GM12878 (cell line): ENCODE measurements around the gene TADA1. TPM values are rescaled to one million over a fixed set of nuclear protein-coding genes. Genes with fewer than 3 reads are reported as not detected.
A peak's percentile ranks its signal among the peaks of the same experiment; 100 is the strongest.

ENCODE experiments used
- ATAC-seq: fragments of 200-7000 bp; cut with Tn5 transposase; 3 replicates; pipeline ENCODE4 v1.9.1; 2020; ENCODE audit warnings: mild to moderate bottlenecking, moderate library complexity
- BruUV-seq: library from RNA; stranded (reverse); fragments of 400-500 nt; replicated peaks from 2 replicates; lab custom pipeline; 2021; lab: Mats Ljungman, UMichigan
- CTCF ChIA-PET: fragments of 300-600 bp; sonication (Branson Sonifier 250); formaldehyde crosslinking; extraction: SDS; loops from one replicate; lab custom pipeline; 2021; ENCODE audit warnings: inconsistent platforms; lab: Yijun Ruan, JAX
- POLR2A ChIA-PET: fragments of 350-600 bp; formaldehyde crosslinking; extraction: SDS; loops from one replicate; lab custom pipeline; 2021; ENCODE audit warnings: inconsistent platforms; lab: Charles Lee
- RAD21 ChIA-PET: fragments of 300-600 bp; sonication (Branson Sonifier 250); formaldehyde crosslinking; loops from one replicate; lab custom pipeline; 2023; ENCODE audit warnings: antibody characterized with exemption; ENCODE audit not compliant: unreplicated experiment; lab: Charles Lee
- SMC1A ChIA-PET: fragments of 300-600 bp; sonication (Branson Sonifier 250); formaldehyde crosslinking; loops from one replicate; lab custom pipeline; 2023; ENCODE audit not compliant: unreplicated experiment, uncharacterized antibody; lab: Charles Lee
- DNase-seq: peaks from one replicate; pipeline ENCODE4 v3.0.0-alpha.2; 2011; ENCODE audit warnings: low read depth, low spot score
- FAIRE-seq: peaks from 3 replicates; lab custom pipeline; 2011; peaks lifted over from hg19 to GRCh38; lab: Jason Lieb, UNC
- H2AFZ ChIP-seq: 2 replicates; pipeline ENCODE4 v1.6.0; 2011; ENCODE audit warnings: low read depth, low read length, control low read depth; ENCODE audit not compliant: control insufficient read depth
- H3K27ac ChIP-seq: 2 replicates; pipeline ENCODE4 v1.5.1; 2011; ENCODE audit warnings: control low read depth; ENCODE audit not compliant: control insufficient read depth, insufficient read depth
- H3K27me3 ChIP-seq, 2 experiments: replicated peaks in 1 of 2; 2 replicates each; pipeline versions ENCODE4 v1.6.0 to v1.6.1; 2011; ENCODE audit warnings: low read length in 1 of 2; ENCODE audit not compliant: control insufficient read depth in 2 of 2, insufficient read depth in 2 of 2
- H3K36me3 ChIP-seq, 2 experiments: 2 replicates each; pipeline ENCODE4 v1.5.1; 2011; ENCODE audit warnings: low read length in 1 of 2; ENCODE audit not compliant: control insufficient read depth in 2 of 2, insufficient read depth in 2 of 2
- H3K4me1 ChIP-seq: 2 replicates; pipeline ENCODE4 v1.6.1; 2011; ENCODE audit warnings: mild to moderate bottlenecking, low read length, moderate library complexity, mixed read lengths; ENCODE audit not compliant: control insufficient read depth, insufficient read depth
- H3K4me2 ChIP-seq: 2 replicates; pipeline ENCODE4 v1.6.0; 2011; ENCODE audit warnings: control low read depth; ENCODE audit not compliant: control insufficient read depth, insufficient read depth
- H3K4me3 ChIP-seq: fragments of 200-600 bp; sonication (generic); 2 replicates; pipeline ENCODE4 v1.5.1; 2016
- H3K79me2 ChIP-seq: 2 replicates; pipeline ENCODE4 v1.6.0; 2011; ENCODE audit warnings: low read length; ENCODE audit not compliant: control insufficient read depth, insufficient read depth
- H3K9ac ChIP-seq: 2 replicates; pipeline ENCODE4 v1.8.0; 2011; ENCODE audit warnings: low read length, control low read depth, mixed read lengths; ENCODE audit not compliant: control insufficient read depth, insufficient read depth
- H3K9me3 ChIP-seq: replicated peaks from 3 replicates; pipeline ENCODE4 v1.5.1; 2011; ENCODE audit warnings: mild to moderate bottlenecking, low read length; ENCODE audit not compliant: control insufficient read depth, insufficient read depth
- H4K20me1 ChIP-seq: 2 replicates; pipeline ENCODE4 v1.6.0; 2011; ENCODE audit not compliant: control insufficient read depth, insufficient read depth
- CBX5 ChIP-seq: sonication (generic); IDR thresholded peaks from 2 replicates; pipeline ENCODE4 v1.6.1; 2016; ENCODE audit warnings: low read depth, moderate library complexity, mild to moderate bottlenecking, inconsistent platforms
- PKNOX1 ChIP-seq: fragments of 450-650 bp; IDR thresholded peaks from 2 replicates; pipeline ENCODE4 v1.6.1; 2016; ENCODE audit warnings: mild to moderate bottlenecking
- RAD51 ChIP-seq: fragments of 450-650 bp; IDR thresholded peaks from 2 replicates; pipeline ENCODE4 v1.6.1; 2016; ENCODE audit warnings: moderate library complexity, mild to moderate bottlenecking, inconsistent platforms
- REST ChIP-seq: IDR thresholded peaks from 2 replicates; pipeline ENCODE4 v1.6.1; 2012; ENCODE audit warnings: mild to moderate bottlenecking, low read depth, low read length
- SPI1 ChIP-seq: IDR thresholded peaks from 2 replicates; pipeline ENCODE4 v1.6.1; 2011; ENCODE audit warnings: low read depth, mild to moderate bottlenecking, low read length, moderate library complexity, borderline replicate concordance; ENCODE audit not compliant: insufficient read depth
- TCF12 ChIP-seq: IDR thresholded peaks from 2 replicates; pipeline ENCODE4 v1.6.1; 2011; ENCODE audit warnings: low read depth, mild to moderate bottlenecking, low read length
- WGBS: methylation state at CpG from one replicate; pipeline ENCODE4 v1.1.6; 2016; ENCODE audit warnings: low lambda C conversion rate; ENCODE audit not compliant: insufficient replicate concordance, insufficient coverage; ENCODE audit errors: missing lambda C conversion rate; 5-methylcytosine and 5-hydroxymethylcytosine counted together
- in situ Hi-C: fragments of 300-500 bp; cut with MboI; formaldehyde crosslinking; loops from 9 replicates; pipeline ENCODE4 v1.14.3; 2018; ENCODE audit warnings: mixed read lengths
- intact Hi-C: fragments of 100-400 bp; cut with micrococcal nuclease; formaldehyde crosslinking; loops from one replicate; pipeline ENCODE4 v1.14.2; 2022; ENCODE audit not compliant: unreplicated experiment
- polyA plus RNA-seq, 11 experiments: library from polyadenylated mRNA; depleted of rRNA in 4 of 11; unstranded in 6 of 11; stranded (reverse) in 5 of 11; fragments of >200 nt; fragmentation: Nextera tagmentation in 4 of 11; fragmentation: Illumina TruSeq in 1 of 11; extraction: Ambion mirVana in 4 of 11; extraction: Trizol in 1 of 11; gene quantifications; 1 replicate in 1 of 11; 2 replicates in 10 of 11; pipeline versions ENCODE4 v1.2.1 to v1.2.3, GENCODE V29; 2011 to 2016; ENCODE audit warnings: inconsistent platforms in 2 of 11, missing spikeins in 2 of 11, low read depth in 1 of 11
- total RNA-seq, 4 experiments: library from RNA; depleted of rRNA in 3 of 4; stranded (reverse); fragments of >200 nt in 3 of 4; fragmentation: Illumina TruSeq in 1 of 4; extraction: Trizol in 1 of 4; gene quantifications; 2 replicates each; pipeline versions ENCODE4 v1.2.1 to v1.2.3, GENCODE V29; 2013 to 2021

TADA1 gene
- total and polyA plus RNA-seq, 10 of the 15 experiments (the other 5 are each of a cell fraction or from before 2014, with no cell fraction given): 15.2 to 38.6 (median 26.5) TPM

- H3K4me3 ChIP-seq: no peak overlapping the region
- no TSS peak for BruUV-seq
- FAIRE-seq: no peak
- ChIA-PET RAD21 (interaction anchor here (1.1 to 10.5 kb wide), 2 partner anchors 32 to 151 kb away, joined by 3 to 305 read pairs; no protein-coding TSS in a partner anchor), SMC1A (interaction anchor here (19.2 kb wide), 1 partner anchor 152 kb away, joined by 384 read pairs; no protein-coding TSS in a partner anchor), POLR2A (no interaction called here), CTCF (interaction anchor here (0.6 to 17.1 kb wide), 4 partner anchors 8 to 418 kb away, joined by 3 to 734 read pairs (median 3); no protein-coding TSS in a partner anchor)
- H2AFZ ChIP-seq: peak overlapping the region; percentile 62
- H3K27ac ChIP-seq: no peak overlapping the region; the same call in 1 of the 2 replicates
- intact Hi-C loops (no loop called here), in situ Hi-C loops (no loop called here)
- no peak overlapping the region for H3K4me2 ChIP-seq
- H3K9me3 ChIP-seq: peaks cover 2% of the 10 kb centered on the region; the same call in 1 of the 3 replicates
- no peak for TF ChIP-seq REST
- TF ChIP-seq CBX5: 0 out of 2 replicates have a peak, but pooled peaks have one; percentile 49
- TF ChIP-seq SPI1: peak; percentile 71
- no peak for TF ChIP-seq TCF12
- TF ChIP-seq RAD51: peak; percentile 54; the same call in 1 of the 2 replicates
- TF ChIP-seq PKNOX1: no peak
- no peaks in the 10 kb centered on the region for H3K27me3 ChIP-seq
- peak; percentile 57 for ATAC-seq
- H3K36me3 ChIP-seq: no peaks in the 10 kb centered on the region
- DNase-seq: peak; percentile 17
- H3K4me1 ChIP-seq: peaks cover 5% of the 10 kb centered on the region; the same call in 1 of the 2 replicates
- H3K79me2 ChIP-seq: no peaks in the 10 kb centered on the region
- no peaks in the 10 kb centered on the region for H4K20me1 ChIP-seq
- WGBS: 2% methylated on average over 3 of the region's 3 CpGs
- H3K9ac ChIP-seq: no peak overlapping the region
These were observed 31.7 kb upstream of the TADA1 start for GRCh38 chr1:166907763-166908162.
